SU-DHL-6 (cell line): ENCODE results near the gene DOC2B.

ENCODE experiments used
- H2AFZ ChIP-seq: fragments of 200-600 bp; sonication (generic); 2 replicates; pipeline ENCODE4 v1.6.1; 2014; ENCODE audit warnings: low read depth, mild to moderate bottlenecking, moderate library complexity, mixed read lengths, antibody characterized with exemption, low read length; ENCODE audit not compliant: severe bottlenecking
- H3F3A ChIP-seq: fragments of 200-600 bp; shearing (Covaris generic); 2 replicates; pipeline ENCODE4 v1.6.0; 2016; ENCODE audit warnings: antibody characterized with exemption, mild to moderate bottlenecking; ENCODE audit not compliant: insufficient read depth
- H3K27ac ChIP-seq: fragments of 200-600 bp; sonication (generic); 2 replicates; pipeline ENCODE4 v1.5.1; 2016; ENCODE audit warnings: low read depth, mild to moderate bottlenecking, low read length, moderate library complexity, mixed read lengths
- H3K27me3 ChIP-seq: fragments of 200-600 bp; sonication (generic), shearing (Covaris generic); 2 replicates; pipeline ENCODE4 v1.6.0; 2014; ENCODE audit warnings: mild to moderate bottlenecking, low read length
- H3K36me3 ChIP-seq: fragments of 200-600 bp; sonication (generic); 2 replicates; pipeline ENCODE4 v1.6.1; 2014; ENCODE audit warnings: mild to moderate bottlenecking, low read length, mixed read lengths
- H3K4me2 ChIP-seq: fragments of 300-600, 200-600 bp; shearing (Covaris generic), sonication (generic); 2 replicates; pipeline ENCODE4 v1.6.0; 2014; ENCODE audit warnings: low read length, low read depth, mild to moderate bottlenecking; ENCODE audit not compliant: poor library complexity, severe bottlenecking
- H3K4me3 ChIP-seq: fragments of 200-600 bp; sonication (generic); 2 replicates; pipeline ENCODE4 v1.5.1; 2014; ENCODE audit warnings: antibody characterized with exemption, low read length, mild to moderate bottlenecking, mixed read lengths; ENCODE audit not compliant: insufficient read depth, poor library complexity, severe bottlenecking
- H3K79me2 ChIP-seq: fragments of 200-600 bp; sonication (generic); 2 replicates; pipeline ENCODE4 v1.6.1; 2014; ENCODE audit warnings: mild to moderate bottlenecking, low read length, moderate library complexity; ENCODE audit not compliant: insufficient read depth
- H3K9ac ChIP-seq: fragments of 200-600 bp; sonication (generic); 2 replicates; pipeline ENCODE4 v1.7.0; 2014; ENCODE audit warnings: mild to moderate bottlenecking, low read length
- H3K9me2 ChIP-seq: fragments of 200-600 bp; sonication (generic); replicated peaks from 2 replicates; pipeline ENCODE4 v1.6.1; 2014; ENCODE audit warnings: low read length; ENCODE audit not compliant: insufficient read depth
- H3K9me3 ChIP-seq: fragments of 200-600 bp; sonication (generic); 2 replicates; pipeline ENCODE4 v1.6.1; 2014; ENCODE audit warnings: low read length, mixed read lengths; ENCODE audit not compliant: insufficient read depth
- H4K20me1 ChIP-seq: fragments of 200-600 bp; sonication (generic); 2 replicates; pipeline ENCODE4 v1.6.1; 2014; ENCODE audit warnings: low read depth, mild to moderate bottlenecking, antibody characterized with exemption, low read length, moderate library complexity, mixed read lengths
- CTCF ChIP-seq: fragments of 200-600 bp; sonication (generic); IDR thresholded peaks from one replicate; pipeline ENCODE4 v1.5.1; 2017; ENCODE audit warnings: antibody characterized with exemption, mild to moderate bottlenecking, low read length, moderate library complexity; ENCODE audit not compliant: insufficient read depth, poor library complexity, severe bottlenecking
- EZH2phosphoT487 ChIP-seq: fragments of 200-600 bp; sonication (generic), shearing (Covaris generic); conservative IDR thresholded peaks from 2 replicates; pipeline ENCODE4 v1.6.1; 2018; ENCODE audit warnings: mild to moderate bottlenecking, antibody characterized with exemption, low read length, moderate library complexity, mixed read lengths

Gene DOC2B

GRCh38 chr17:157901-158300 is 23.5 kb downstream of the DOC2B start:
- H3K9ac ChIP-seq = no peak overlapping the region
- no peaks in the 10 kb centered on the region for H3K9me2 ChIP-seq
- H3K9me3 ChIP-seq = no peaks in the 10 kb centered on the region
- no peak overlapping the region for H3K4me2 ChIP-seq
- H3F3A ChIP-seq = no peaks in the 10 kb centered on the region
- H3K27me3 ChIP-seq = no peaks in the 10 kb centered on the region
- no peaks in the 10 kb centered on the region for H3K79me2 ChIP-seq
- H3K27ac ChIP-seq = no peak overlapping the region
- H3K36me3 ChIP-seq = no peaks in the 10 kb centered on the region
- H4K20me1 ChIP-seq = no peaks in the 10 kb centered on the region
- no peak overlapping the region for H3K4me3 ChIP-seq
- no peak overlapping the region for H2AFZ ChIP-seq
- TF ChIP-seq CTCF (no peak), EZH2phosphoT487 (no peak)

GRCh38 chr17:156946-157345 is 24.5 kb downstream of the DOC2B start:
- Histone ChIP-seq H3F3A (no peaks in the 10 kb centered on the region), H4K20me1 (no peaks in the 10 kb centered on the region), H2AFZ (no peak overlapping the region), H3K4me3 (no peak overlapping the region), H3K9me2 (no peaks in the 10 kb centered on the region), H3K9ac (no peak overlapping the region), H3K4me2 (no peak overlapping the region), H3K79me2 (no peaks in the 10 kb centered on the region), H3K27ac (no peak overlapping the region), H3K36me3 (no peaks in the 10 kb centered on the region), H3K27me3 (no peaks in the 10 kb centered on the region), H3K9me3 (no peaks in the 10 kb centered on the region)
- no peak for TF ChIP-seq EZH2phosphoT487
- no peak for TF ChIP-seq CTCF

GRCh38 chr17:156094-156621 is 25.3 kb downstream of the DOC2B start:
- no peak for TF ChIP-seq EZH2phosphoT487
- no peak for TF ChIP-seq CTCF
- no peak overlapping the region for H3K9ac ChIP-seq
- no peaks in the 10 kb centered on the region for H3F3A ChIP-seq
- H3K9me2 ChIP-seq = no peaks in the 10 kb centered on the region
- no peaks in the 10 kb centered on the region for H4K20me1 ChIP-seq
- no peak overlapping the region for H3K27ac ChIP-seq
- no peaks in the 10 kb centered on the region for H3K36me3 ChIP-seq
- no peaks in the 10 kb centered on the region for H3K79me2 ChIP-seq
- no peak overlapping the region for H2AFZ ChIP-seq
- no peak overlapping the region for H3K4me3 ChIP-seq
- H3K9me3 ChIP-seq = no peaks in the 10 kb centered on the region
- H3K27me3 ChIP-seq = no peaks in the 10 kb centered on the region
- no peak overlapping the region for H3K4me2 ChIP-seq
